HCT116 (cell line): ENCODE results near the gene FECH.

Experiments used
- CBX3 ChIP-seq: IDR thresholded peaks from 2 replicates; pipeline ENCODE4 v1.6.1; 2012; ENCODE audit warnings: low read depth
- CEBPB ChIP-seq: IDR thresholded peaks from 2 replicates; pipeline ENCODE4 v1.6.1; 2012; ENCODE audit warnings: low read depth
- EGR1 ChIP-seq: IDR thresholded peaks from 2 replicates; pipeline ENCODE4 v1.6.1; 2012; ENCODE audit warnings: low read depth
- EZH2 ChIP-seq: fragments of 200-600 bp; sonication (generic); IDR thresholded peaks from 2 replicates; pipeline ENCODE4 v1.6.1; 2017; ENCODE audit warnings: antibody characterized with exemption, mixed run types
- POLR2AphosphoS5 ChIP-seq: IDR thresholded peaks from 2 replicates; pipeline ENCODE4 v1.6.1; 2011; ENCODE audit warnings: mild to moderate bottlenecking, low read depth, low read length, moderate library complexity
- RAD21 ChIP-seq: IDR thresholded peaks from 2 replicates; pipeline ENCODE4 v1.6.1; 2012; ENCODE audit warnings: low read depth, mild to moderate bottlenecking
- SIN3A ChIP-seq: IDR thresholded peaks from 2 replicates; pipeline ENCODE4 v1.6.1; 2012; ENCODE audit warnings: low read depth
- SP1 ChIP-seq: IDR thresholded peaks from 2 replicates; pipeline ENCODE4 v1.6.1; 2012; ENCODE audit warnings: low read depth
- TCF7L2 ChIP-seq: IDR thresholded peaks from 2 replicates; pipeline ENCODE4 v1.7.0; 2011; ENCODE audit warnings: borderline replicate concordance, inconsistent platforms; ENCODE audit not compliant: insufficient read depth, insufficient read length; ENCODE audit errors: extremely low read depth
- YY1 ChIP-seq: IDR thresholded peaks from 2 replicates; pipeline ENCODE4 v1.6.1; 2011; ENCODE audit warnings: low read length, low read depth, moderate library complexity, mild to moderate bottlenecking; ENCODE audit not compliant: insufficient replicate concordance; ENCODE audit errors: extremely low read depth
- TF ChIP-seq, protein P1 (sequence below), 3 experiments: fragments of 200-600 bp in 1 of 3; sonication (generic) in 1 of 3; IDR thresholded peaks in 2 of 3; conservative IDR thresholded peaks in 1 of 3; 2 replicates each; pipeline ENCODE4 v1.5.1; 2012 to 2017; ENCODE audit warnings: low read depth in 2 of 3, low read length in 2 of 3, antibody characterized with exemption in 1 of 3, borderline replicate concordance in 1 of 3, control low read depth in 1 of 3, mild to moderate bottlenecking in 1 of 3, mixed read lengths in 1 of 3, mixed run types in 1 of 3, moderate library complexity in 1 of 3; ENCODE audit not compliant: insufficient read depth in 1 of 3
- TF ChIP-seq, protein P2 (sequence below): IDR thresholded peaks from 2 replicates; pipeline ENCODE4 v1.6.1; 2012
- TF ChIP-seq, protein P3 (sequence below): IDR thresholded peaks from 2 replicates; pipeline ENCODE4 v1.6.1; 2012; ENCODE audit warnings: low read depth
- TF ChIP-seq, protein P4 (sequence below): IDR thresholded peaks from 2 replicates; pipeline ENCODE4 v1.6.1; 2011; ENCODE audit warnings: mild to moderate bottlenecking, low read length, moderate library complexity; ENCODE audit not compliant: insufficient replicate concordance; ENCODE audit errors: extremely low read depth

DNA sequence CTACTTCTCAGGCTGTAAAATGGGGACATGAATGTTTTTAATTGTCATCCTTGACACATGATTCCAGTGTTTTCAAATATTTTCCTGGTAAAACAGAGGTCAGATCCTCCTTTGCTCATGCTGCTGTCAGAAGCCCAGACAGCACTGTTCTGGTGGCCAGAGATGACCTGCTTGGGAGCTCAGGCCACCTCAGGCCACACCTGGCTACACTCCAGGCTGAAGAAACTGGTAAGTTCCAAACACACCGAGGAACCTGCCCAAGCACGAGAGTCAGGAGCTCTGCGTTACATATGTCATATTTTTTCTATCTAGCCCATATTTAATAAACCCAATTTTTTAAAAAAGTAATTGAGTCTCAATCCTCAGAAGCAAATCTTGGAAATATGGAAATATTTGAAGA lies 47.9 kb downstream of the FECH start:
- TF ChIP-seq SP1 (no peak), RAD21 (no peak), TCF7L2 (no peak), EZH2 (no peak), CEBPB (no peak), EGR1 (no peak), POLR2AphosphoS5 (no peak), SIN3A (no peak), YY1 (no peak), CBX3 (no peak)
- TF ChIP-seq, protein P1, sequence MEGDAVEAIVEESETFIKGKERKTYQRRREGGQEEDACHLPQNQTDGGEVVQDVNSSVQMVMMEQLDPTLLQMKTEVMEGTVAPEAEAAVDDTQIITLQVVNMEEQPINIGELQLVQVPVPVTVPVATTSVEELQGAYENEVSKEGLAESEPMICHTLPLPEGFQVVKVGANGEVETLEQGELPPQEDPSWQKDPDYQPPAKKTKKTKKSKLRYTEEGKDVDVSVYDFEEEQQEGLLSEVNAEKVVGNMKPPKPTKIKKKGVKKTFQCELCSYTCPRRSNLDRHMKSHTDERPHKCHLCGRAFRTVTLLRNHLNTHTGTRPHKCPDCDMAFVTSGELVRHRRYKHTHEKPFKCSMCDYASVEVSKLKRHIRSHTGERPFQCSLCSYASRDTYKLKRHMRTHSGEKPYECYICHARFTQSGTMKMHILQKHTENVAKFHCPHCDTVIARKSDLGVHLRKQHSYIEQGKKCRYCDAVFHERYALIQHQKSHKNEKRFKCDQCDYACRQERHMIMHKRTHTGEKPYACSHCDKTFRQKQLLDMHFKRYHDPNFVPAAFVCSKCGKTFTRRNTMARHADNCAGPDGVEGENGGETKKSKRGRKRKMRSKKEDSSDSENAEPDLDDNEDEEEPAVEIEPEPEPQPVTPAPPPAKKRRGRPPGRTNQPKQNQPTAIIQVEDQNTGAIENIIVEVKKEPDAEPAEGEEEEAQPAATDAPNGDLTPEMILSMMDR (IDR thresholded peaks at IDR 0.05 in 2 of 3, conservative IDR thresholded peaks at IDR 0.05 in 1 of 3; ENCODE audit: borderline replicate concordance in 1 of 3, insufficient read depth in 1 of 3, low read depth in 2 of 3, low read length in 2 of 3): no peak
- TF ChIP-seq, protein P2, sequence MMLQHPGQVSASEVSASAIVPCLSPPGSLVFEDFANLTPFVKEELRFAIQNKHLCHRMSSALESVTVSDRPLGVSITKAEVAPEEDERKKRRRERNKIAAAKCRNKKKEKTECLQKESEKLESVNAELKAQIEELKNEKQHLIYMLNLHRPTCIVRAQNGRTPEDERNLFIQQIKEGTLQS: no peak
- TF ChIP-seq, protein P3, sequence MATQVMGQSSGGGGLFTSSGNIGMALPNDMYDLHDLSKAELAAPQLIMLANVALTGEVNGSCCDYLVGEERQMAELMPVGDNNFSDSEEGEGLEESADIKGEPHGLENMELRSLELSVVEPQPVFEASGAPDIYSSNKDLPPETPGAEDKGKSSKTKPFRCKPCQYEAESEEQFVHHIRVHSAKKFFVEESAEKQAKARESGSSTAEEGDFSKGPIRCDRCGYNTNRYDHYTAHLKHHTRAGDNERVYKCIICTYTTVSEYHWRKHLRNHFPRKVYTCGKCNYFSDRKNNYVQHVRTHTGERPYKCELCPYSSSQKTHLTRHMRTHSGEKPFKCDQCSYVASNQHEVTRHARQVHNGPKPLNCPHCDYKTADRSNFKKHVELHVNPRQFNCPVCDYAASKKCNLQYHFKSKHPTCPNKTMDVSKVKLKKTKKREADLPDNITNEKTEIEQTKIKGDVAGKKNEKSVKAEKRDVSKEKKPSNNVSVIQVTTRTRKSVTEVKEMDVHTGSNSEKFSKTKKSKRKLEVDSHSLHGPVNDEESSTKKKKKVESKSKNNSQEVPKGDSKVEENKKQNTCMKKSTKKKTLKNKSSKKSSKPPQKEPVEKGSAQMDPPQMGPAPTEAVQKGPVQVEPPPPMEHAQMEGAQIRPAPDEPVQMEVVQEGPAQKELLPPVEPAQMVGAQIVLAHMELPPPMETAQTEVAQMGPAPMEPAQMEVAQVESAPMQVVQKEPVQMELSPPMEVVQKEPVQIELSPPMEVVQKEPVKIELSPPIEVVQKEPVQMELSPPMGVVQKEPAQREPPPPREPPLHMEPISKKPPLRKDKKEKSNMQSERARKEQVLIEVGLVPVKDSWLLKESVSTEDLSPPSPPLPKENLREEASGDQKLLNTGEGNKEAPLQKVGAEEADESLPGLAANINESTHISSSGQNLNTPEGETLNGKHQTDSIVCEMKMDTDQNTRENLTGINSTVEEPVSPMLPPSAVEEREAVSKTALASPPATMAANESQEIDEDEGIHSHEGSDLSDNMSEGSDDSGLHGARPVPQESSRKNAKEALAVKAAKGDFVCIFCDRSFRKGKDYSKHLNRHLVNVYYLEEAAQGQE: no peak
- TF ChIP-seq, protein P4, sequence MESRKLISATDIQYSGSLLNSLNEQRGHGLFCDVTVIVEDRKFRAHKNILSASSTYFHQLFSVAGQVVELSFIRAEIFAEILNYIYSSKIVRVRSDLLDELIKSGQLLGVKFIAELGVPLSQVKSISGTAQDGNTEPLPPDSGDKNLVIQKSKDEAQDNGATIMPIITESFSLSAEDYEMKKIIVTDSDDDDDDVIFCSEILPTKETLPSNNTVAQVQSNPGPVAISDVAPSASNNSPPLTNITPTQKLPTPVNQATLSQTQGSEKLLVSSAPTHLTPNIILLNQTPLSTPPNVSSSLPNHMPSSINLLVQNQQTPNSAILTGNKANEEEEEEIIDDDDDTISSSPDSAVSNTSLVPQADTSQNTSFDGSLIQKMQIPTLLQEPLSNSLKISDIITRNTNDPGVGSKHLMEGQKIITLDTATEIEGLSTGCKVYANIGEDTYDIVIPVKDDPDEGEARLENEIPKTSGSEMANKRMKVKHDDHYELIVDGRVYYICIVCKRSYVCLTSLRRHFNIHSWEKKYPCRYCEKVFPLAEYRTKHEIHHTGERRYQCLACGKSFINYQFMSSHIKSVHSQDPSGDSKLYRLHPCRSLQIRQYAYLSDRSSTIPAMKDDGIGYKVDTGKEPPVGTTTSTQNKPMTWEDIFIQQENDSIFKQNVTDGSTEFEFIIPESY: no peak
